Neural cell (in vitro differentiated cells): ENCODE measurements around the gene RIN1. TPM values are rescaled to one million over a fixed set of nuclear protein-coding genes. Genes with fewer than 3 reads are reported as not detected.
"Not testable (repeated sequence)": the region's sequence is repeated elsewhere in the genome, so short reads cannot be mapped to it uniquely, and the experiment has no call there.

ENCODE experiments used
- H2AFZ ChIP-seq: fragments of 200-600, 300-800 bp; sonication (generic), shearing (Covaris generic); 2 replicates; pipeline ENCODE4 v1.6.0; 2014; ENCODE audit warnings: low read depth, mild to moderate bottlenecking, antibody characterized with exemption, low read length, moderate library complexity
- H3F3A ChIP-seq: fragments of 200-600 bp; shearing (Covaris generic); 2 replicates; pipeline ENCODE4 v1.6.1; 2016; ENCODE audit warnings: mild to moderate bottlenecking, moderate library complexity, mixed read lengths, antibody characterized with exemption, low read length; ENCODE audit not compliant: insufficient read depth, poor library complexity, severe bottlenecking
- H3K27ac ChIP-seq: fragments of 200-600, 300-800 bp; sonication (generic), shearing (Covaris generic); 2 replicates; pipeline ENCODE4 v1.5.1; 2014; ENCODE audit warnings: mild to moderate bottlenecking, low read length, moderate library complexity
- H3K27me3 ChIP-seq: fragments of 300-800, 200-600 bp; sonication (generic), shearing (Covaris generic); 2 replicates; pipeline ENCODE4 v1.6.0; 2014; ENCODE audit warnings: mild to moderate bottlenecking, low read depth, low read length, moderate library complexity; ENCODE audit not compliant: insufficient read depth
- H3K36me3 ChIP-seq: fragments of 300-800, 200-600 bp; sonication (generic), shearing (Covaris generic); 2 replicates; pipeline ENCODE4 v1.5.1; 2014; ENCODE audit warnings: mild to moderate bottlenecking, antibody characterized with exemption, low read length, moderate library complexity; ENCODE audit not compliant: insufficient read depth
- H3K4me2 ChIP-seq: fragments of 300-800, 200-600 bp; sonication (generic), shearing (Covaris generic); 2 replicates; pipeline ENCODE4 v1.6.0; 2014; ENCODE audit warnings: mild to moderate bottlenecking, low read length
- H3K4me3 ChIP-seq: fragments of 300-800, 200-600 bp; sonication (generic), shearing (Covaris generic); 2 replicates; pipeline ENCODE4 v1.5.1; 2014; ENCODE audit warnings: mild to moderate bottlenecking, low read length, moderate library complexity
- H3K79me2 ChIP-seq: fragments of 200-600 bp; shearing (Covaris generic); replicated peaks from 2 replicates; pipeline ENCODE4 v1.6.0; 2014; ENCODE audit warnings: mild to moderate bottlenecking, low read length, moderate library complexity; ENCODE audit not compliant: insufficient read depth
- H3K9ac ChIP-seq: fragments of 300-800, 200-600 bp; sonication (generic), shearing (Covaris generic); 2 replicates; pipeline ENCODE4 v1.6.1; 2016; ENCODE audit warnings: mild to moderate bottlenecking, low read length, mixed read lengths
- H3K9me2 ChIP-seq: fragments of 200-600 bp; shearing (Covaris generic); 2 replicates; pipeline ENCODE4 v1.6.1; 2016; ENCODE audit warnings: mild to moderate bottlenecking, low read length, mixed read lengths; ENCODE audit not compliant: insufficient read depth
- H3K9me3 ChIP-seq: fragments of 200-600, 300-800 bp; sonication (generic), shearing (Covaris generic); 2 replicates; pipeline ENCODE4 v1.6.1; 2016; ENCODE audit warnings: mild to moderate bottlenecking, mixed run types, low read length, moderate library complexity, mixed read lengths
- H4K20me1 ChIP-seq: fragments of 200-600 bp; shearing (Covaris generic); 2 replicates; pipeline ENCODE4 v1.6.1; 2016; ENCODE audit warnings: mild to moderate bottlenecking, mixed run types; ENCODE audit not compliant: insufficient read depth
- EP300 ChIP-seq: fragments of 450-650 bp; conservative IDR thresholded peaks from 2 replicates; pipeline ENCODE4 v1.6.1; 2014; ENCODE audit warnings: antibody characterized with exemption, mild to moderate bottlenecking, moderate library complexity; ENCODE audit not compliant: poor library complexity, severe bottlenecking
- EZH2 ChIP-seq: fragments of 200-600, 300-800 bp; shearing (Covaris generic), sonication (generic); IDR thresholded peaks from 2 replicates; pipeline ENCODE4 v1.6.1; 2014; ENCODE audit warnings: antibody characterized with exemption, low read length, borderline replicate concordance, mild to moderate bottlenecking; ENCODE audit not compliant: insufficient read depth, poor library complexity, severe bottlenecking
- MXI1 ChIP-seq: fragments of 450-650 bp; conservative IDR thresholded peaks from 2 replicates; pipeline ENCODE4 v1.6.1; 2014; ENCODE audit warnings: antibody characterized with exemption, mild to moderate bottlenecking; ENCODE audit not compliant: poor library complexity, severe bottlenecking
- POLR2AphosphoS5 ChIP-seq: IDR thresholded peaks from 2 replicates; pipeline ENCODE4 v1.6.1; 2012
- RAD21 ChIP-seq: fragments of 450-650 bp; conservative IDR thresholded peaks from 2 replicates; pipeline ENCODE4 v1.6.1; 2014; ENCODE audit warnings: antibody characterized with exemption, mild to moderate bottlenecking, moderate library complexity
- SMC3 ChIP-seq: fragments of 450-650 bp; conservative IDR thresholded peaks from 2 replicates; pipeline ENCODE4 v1.6.1; 2014; ENCODE audit warnings: antibody characterized with exemption, mild to moderate bottlenecking, moderate library complexity; ENCODE audit not compliant: poor library complexity
- TAF1 ChIP-seq: IDR thresholded peaks from 2 replicates; pipeline ENCODE4 v1.6.1; 2012; ENCODE audit warnings: low read depth
- polyA plus RNA-seq: library from polyadenylated mRNA; depleted of rRNA; stranded (reverse); fragments of >200 nt; gene quantifications from 2 replicates; pipeline ENCODE4 v1.2.3, GENCODE V29; 2014
- TF ChIP-seq, protein P1 (sequence below): fragments of 450-650 bp; IDR thresholded peaks from 2 replicates; pipeline ENCODE4 v1.5.1; 2014; ENCODE audit warnings: antibody characterized with exemption, mild to moderate bottlenecking, moderate library complexity; ENCODE audit not compliant: poor library complexity, severe bottlenecking
- TF ChIP-seq, protein P2 (sequence below): IDR thresholded peaks from 2 replicates; pipeline ENCODE4 v1.6.1; 2012; ENCODE audit warnings: borderline replicate concordance

Gene RIN1
- polyA plus RNA-seq, 1 donor from 2014 or later: 4.2 TPM

DNA sequence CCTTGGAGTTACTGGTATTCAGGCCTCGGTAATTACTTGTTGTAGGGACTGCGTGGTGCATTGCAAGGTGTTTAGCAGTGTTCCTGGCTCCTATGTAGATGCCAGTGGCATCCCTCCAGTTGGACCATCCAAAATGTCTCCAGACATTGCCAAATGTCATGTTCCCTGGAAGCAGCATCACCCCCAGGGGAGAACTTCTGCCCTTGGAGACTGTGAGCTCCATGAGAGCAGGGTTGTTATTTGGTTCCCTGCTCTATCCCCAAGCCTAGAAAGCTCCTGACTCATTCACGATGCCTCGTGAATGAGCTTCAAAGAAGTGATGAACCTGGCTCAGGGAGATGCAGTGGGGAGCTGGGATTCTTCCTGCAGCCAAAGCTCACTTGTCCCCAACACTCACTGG, 14.6 kb downstream of the RIN1 start:
- no peaks in the 10 kb centered on the region for H3K27me3 ChIP-seq
- H3K79me2 ChIP-seq: no peaks in the 10 kb centered on the region
- H2AFZ ChIP-seq: no peak overlapping the region
- H3K4me2 ChIP-seq: no peak overlapping the region
- H4K20me1 ChIP-seq: no peaks in the 10 kb centered on the region
- H3K4me3 ChIP-seq: no peak overlapping the region
- no peak for TF ChIP-seq EP300
- TF ChIP-seq MXI1: no peak
- TF ChIP-seq TAF1: no peak
- TF ChIP-seq, protein P1, sequence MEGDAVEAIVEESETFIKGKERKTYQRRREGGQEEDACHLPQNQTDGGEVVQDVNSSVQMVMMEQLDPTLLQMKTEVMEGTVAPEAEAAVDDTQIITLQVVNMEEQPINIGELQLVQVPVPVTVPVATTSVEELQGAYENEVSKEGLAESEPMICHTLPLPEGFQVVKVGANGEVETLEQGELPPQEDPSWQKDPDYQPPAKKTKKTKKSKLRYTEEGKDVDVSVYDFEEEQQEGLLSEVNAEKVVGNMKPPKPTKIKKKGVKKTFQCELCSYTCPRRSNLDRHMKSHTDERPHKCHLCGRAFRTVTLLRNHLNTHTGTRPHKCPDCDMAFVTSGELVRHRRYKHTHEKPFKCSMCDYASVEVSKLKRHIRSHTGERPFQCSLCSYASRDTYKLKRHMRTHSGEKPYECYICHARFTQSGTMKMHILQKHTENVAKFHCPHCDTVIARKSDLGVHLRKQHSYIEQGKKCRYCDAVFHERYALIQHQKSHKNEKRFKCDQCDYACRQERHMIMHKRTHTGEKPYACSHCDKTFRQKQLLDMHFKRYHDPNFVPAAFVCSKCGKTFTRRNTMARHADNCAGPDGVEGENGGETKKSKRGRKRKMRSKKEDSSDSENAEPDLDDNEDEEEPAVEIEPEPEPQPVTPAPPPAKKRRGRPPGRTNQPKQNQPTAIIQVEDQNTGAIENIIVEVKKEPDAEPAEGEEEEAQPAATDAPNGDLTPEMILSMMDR: no peak
- TF ChIP-seq SMC3: no peak
- no peak for TF ChIP-seq EZH2
- no peak for TF ChIP-seq POLR2AphosphoS5
- no peak for TF ChIP-seq RAD21
- TF ChIP-seq, protein P2, sequence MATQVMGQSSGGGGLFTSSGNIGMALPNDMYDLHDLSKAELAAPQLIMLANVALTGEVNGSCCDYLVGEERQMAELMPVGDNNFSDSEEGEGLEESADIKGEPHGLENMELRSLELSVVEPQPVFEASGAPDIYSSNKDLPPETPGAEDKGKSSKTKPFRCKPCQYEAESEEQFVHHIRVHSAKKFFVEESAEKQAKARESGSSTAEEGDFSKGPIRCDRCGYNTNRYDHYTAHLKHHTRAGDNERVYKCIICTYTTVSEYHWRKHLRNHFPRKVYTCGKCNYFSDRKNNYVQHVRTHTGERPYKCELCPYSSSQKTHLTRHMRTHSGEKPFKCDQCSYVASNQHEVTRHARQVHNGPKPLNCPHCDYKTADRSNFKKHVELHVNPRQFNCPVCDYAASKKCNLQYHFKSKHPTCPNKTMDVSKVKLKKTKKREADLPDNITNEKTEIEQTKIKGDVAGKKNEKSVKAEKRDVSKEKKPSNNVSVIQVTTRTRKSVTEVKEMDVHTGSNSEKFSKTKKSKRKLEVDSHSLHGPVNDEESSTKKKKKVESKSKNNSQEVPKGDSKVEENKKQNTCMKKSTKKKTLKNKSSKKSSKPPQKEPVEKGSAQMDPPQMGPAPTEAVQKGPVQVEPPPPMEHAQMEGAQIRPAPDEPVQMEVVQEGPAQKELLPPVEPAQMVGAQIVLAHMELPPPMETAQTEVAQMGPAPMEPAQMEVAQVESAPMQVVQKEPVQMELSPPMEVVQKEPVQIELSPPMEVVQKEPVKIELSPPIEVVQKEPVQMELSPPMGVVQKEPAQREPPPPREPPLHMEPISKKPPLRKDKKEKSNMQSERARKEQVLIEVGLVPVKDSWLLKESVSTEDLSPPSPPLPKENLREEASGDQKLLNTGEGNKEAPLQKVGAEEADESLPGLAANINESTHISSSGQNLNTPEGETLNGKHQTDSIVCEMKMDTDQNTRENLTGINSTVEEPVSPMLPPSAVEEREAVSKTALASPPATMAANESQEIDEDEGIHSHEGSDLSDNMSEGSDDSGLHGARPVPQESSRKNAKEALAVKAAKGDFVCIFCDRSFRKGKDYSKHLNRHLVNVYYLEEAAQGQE: no peak
- no peaks in the 10 kb centered on the region for H3F3A ChIP-seq
- H3K9me3 ChIP-seq: no peaks in the 10 kb centered on the region
- no peaks in the 10 kb centered on the region for H3K36me3 ChIP-seq
- no peaks in the 10 kb centered on the region for H3K9me2 ChIP-seq
- H3K27ac ChIP-seq: no peak overlapping the region
- no peak overlapping the region for H3K9ac ChIP-seq

DNA sequence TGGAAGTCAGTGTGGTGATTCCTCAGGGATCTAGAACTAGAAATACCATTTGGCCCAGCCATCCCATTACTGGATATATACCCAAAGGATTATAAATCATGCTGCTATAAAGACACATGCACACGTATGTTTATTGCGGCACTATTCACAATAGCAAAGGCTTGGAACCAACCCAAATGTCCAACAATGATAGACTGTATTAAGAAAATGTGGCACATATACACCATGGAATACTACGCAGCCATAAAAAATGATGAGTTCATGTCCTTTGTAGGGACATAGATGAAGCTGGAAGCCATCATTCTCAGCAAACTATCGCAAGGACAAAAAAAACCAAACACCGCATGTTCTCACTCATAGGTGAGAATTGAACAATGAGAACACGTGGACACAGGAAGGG, 15.5 kb downstream of the RIN1 start:
- not testable (repeated sequence) for H3F3A ChIP-seq, H4K20me1 ChIP-seq, H3K79me2 ChIP-seq, H3K27me3 ChIP-seq, H3K36me3 ChIP-seq, H2AFZ ChIP-seq, H3K4me3 ChIP-seq, H3K9me2 ChIP-seq, H3K9ac ChIP-seq, H3K4me2 ChIP-seq, H3K27ac ChIP-seq, H3K9me3 ChIP-seq

DNA sequence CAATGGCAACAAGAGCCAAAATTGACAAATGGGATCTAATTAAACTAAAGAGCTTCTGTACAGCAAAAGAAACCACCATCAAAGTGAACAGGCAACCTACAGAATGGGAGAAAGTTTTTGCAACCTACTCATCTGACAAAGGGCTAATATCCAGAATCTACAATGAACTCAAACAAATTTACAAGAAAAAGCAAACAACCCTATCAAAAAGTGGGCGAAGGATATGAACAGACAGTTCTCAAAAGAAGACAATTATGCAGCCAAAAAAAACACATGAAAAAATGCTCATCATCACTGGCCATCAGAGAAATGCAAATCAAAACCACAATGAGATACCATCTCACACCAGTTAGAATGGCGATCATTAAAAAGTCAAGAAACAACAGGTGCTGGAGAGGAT, 15.9 kb downstream of the RIN1 start:
- not testable (repeated sequence) for H3F3A ChIP-seq, H3K79me2 ChIP-seq, H3K4me3 ChIP-seq, H3K27ac ChIP-seq, H3K36me3 ChIP-seq, H2AFZ ChIP-seq, H3K9ac ChIP-seq, H3K27me3 ChIP-seq, H3K9me2 ChIP-seq, H3K4me2 ChIP-seq, H4K20me1 ChIP-seq, H3K9me3 ChIP-seq
